Stimulated activated CD4-positive, alpha-beta T cell treated with anti-CD3 and anti-CD28 coated beads, Interleukin-15, amount 100 ng/mL, for 1 hour (primary cell): ENCODE measurements around the gene LPAR3.
"Not testable (repeated sequence)": the region's sequence is repeated elsewhere in the genome, so short reads cannot be mapped to it uniquely, and the experiment has no call there.

ENCODE experiments used
- DNase-seq, 2 donors: peaks; one replicate each; pipeline ENCODE4 v3.0.0-alpha.2; 2020; ENCODE audit warnings: low read depth in 1 of 2, low spot score in 1 of 2

The LPAR3 gene, protein sequence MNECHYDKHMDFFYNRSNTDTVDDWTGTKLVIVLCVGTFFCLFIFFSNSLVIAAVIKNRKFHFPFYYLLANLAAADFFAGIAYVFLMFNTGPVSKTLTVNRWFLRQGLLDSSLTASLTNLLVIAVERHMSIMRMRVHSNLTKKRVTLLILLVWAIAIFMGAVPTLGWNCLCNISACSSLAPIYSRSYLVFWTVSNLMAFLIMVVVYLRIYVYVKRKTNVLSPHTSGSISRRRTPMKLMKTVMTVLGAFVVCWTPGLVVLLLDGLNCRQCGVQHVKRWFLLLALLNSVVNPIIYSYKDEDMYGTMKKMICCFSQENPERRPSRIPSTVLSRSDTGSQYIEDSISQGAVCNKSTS

DNA sequence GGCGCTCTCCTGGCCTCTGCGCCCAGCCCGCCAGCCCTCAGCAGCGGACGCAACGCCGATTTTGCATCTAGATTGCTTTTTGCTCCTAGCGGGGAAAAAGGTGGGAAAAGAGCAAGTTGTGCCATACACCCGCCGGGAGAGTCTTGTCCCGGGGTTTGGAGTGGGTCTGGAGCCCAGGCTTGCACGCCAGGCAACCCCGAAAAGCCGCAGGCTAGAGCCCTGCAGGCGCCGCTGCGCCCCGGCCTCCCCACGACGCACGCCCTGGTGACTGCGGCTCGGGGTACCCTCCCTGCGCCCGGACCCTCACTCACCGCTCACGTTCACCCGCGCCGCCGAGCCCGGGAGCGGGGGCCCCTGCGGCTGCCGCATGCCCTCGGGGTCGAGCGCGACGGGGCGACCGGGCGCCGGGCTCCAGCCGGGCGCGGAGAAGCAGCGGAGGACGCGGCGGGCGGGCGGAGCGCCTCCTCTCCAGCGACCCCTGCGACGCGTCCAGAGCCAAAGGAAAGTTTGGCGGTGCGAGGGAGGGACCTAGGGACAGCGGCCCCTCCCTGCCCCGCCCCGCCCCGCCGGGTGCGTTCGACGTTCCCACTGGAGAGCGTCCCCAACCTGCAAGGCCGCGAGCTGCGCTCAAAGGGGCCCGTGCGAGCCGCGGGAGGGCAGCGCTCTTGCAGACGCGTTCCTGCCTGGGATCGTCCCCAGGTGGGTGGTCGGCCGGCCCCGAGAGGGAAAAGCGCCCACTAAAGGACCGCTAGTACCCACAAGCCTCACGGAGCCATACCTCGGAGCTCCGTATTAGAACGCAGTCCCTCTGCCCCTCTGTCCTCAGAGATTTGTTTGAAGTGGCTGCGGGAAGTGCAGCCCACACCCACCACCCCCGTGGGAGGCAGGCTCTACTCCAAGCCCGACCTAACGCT is at the start of gene LPAR3:
LPAR3 (minus strand) TSS at position 502 of the 914 bp plus-strand sequence. CDS start 27,086 bp downstream, outside the sequence.
- DNase-seq: no peak

DNA sequence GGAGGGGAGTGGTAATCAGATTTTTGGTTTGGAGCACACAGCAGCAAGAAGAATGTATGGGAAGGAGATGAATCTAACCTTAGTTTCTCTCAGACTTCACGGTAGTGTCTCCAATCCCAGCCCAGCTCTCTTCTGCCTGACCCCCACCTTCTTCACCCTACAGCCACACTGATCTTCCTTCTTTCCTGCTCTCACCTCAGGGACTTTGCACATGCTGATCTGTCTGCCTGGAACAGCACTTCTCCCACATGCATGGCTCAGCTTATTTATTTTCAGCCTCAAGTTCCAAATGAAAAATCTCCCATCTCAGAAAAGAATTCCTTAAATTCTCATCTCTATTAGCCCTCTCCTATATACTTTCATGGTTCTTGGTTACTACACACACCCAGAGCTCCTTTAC is 48.8 kb upstream of the LPAR3 start:
- DNase-seq: no peak

DNA sequence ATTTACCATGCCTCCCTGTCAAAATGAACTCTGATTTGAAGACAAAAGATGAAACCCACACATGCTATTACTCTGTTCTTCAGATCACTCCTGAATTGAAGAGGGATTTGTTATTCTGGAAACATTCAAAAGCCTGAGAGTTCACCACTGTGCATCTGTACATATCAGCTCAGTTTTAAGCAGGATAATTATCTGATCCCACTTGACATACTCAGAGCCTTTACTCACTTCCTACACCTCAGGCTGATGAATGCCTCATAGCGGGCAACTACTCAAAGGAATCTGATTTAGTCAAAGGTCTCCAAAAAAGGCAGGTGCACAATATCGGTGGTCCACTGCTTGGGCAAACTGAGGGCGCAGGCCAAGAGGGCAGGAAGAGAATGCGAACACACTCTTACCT is 47.5 kb upstream of the LPAR3 start:
- no peak for DNase-seq

DNA sequence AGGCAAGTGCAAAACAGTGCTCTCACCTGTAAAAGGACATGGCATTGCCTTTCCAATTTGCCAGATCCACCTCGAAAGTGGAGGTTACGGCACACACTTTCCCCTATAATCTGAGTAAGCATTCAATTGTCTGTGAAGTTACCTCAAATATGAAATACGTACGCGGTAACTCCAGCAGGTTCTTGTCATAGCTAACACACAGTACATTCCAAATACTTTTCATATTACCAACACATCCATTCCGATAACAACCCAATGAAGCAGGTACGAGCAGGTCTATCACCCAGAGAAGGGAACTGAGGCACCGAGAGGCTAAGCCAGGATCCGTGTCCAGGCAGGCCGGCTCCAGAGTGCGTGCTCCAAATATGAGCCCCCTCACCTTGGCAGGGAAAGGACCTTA is 46.8 kb upstream of the LPAR3 start:
- no peak for DNase-seq

DNA sequence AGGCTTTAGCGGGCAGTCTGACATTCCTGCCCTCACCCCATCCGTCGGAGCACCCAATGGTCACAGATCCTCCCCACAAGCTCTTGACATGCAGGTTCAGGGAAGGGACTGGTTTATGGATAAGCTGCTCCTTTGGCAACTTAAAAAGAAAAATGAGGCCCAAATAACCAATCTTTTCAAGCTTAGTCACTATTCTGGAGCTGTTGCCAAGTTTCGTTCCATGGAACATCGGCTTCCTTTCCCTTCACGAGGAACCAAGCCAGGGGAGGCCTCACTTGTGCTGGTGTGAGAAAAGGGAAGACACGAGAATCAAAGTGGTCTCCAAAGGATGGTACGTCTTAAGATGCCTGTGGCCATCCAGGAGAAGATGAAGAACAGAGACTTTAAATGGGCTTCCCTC is 46.1 kb upstream of the LPAR3 start:
- DNase-seq: no peak

DNA sequence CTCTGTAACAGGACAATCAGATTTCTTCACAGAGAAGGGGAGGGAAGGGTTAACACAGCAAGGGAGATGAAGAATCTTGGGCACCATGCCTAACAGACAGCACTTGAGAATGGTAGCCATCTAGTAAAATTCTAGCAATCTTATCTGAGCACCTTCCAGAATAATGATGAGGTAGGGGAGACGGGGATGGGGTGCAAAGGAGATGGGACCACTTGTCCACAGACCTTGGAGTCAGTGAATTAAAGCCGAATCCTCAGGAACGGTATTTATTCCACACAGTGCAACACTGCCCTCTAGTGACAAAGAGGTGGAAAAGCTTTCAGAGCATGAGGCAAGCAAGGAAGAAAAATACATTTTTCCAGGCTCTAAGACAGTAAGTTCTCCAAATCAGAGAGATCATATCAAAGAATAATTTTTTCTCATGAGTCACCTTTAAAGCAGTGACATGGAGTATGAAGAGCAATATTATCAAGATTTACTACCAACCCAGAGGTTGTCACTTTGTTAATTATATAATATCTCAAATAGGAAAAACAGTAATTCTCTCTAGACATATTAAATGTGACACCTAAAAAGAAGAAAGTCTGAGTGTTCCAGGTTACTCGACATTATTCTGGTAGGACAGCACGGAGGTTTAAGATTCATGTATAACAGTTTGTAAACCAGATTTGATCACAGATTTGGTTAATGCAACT is 43.3 kb upstream of the LPAR3 start:
- no peak for DNase-seq

DNA sequence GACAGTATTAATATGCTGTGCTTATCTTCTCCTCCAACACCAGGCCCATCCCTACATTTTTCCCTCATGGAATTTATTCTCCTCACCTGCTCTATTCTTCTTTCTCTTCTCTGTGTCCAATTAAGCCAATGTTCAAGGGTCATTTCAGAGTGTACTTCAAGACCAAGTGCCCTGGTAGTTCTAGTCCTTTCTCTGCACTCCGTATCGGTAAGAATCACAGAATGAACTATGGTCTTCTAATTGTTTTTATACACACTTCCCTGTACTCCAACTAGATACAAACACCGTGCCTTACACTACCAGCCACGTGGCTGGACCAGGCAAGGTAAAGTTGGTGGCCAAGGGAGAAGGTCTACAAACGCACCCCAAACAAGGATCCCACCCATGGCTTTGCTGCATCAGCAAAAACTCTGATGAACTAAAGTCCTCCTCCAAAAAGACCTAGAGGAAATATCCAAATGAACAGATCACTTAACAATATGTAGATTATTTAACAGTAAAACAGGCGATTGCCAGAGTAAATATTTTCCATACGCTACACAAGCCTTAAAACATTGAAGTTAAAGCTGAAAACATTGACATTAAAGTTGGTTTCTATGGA is 40.1 kb upstream of the LPAR3 start:
- no peak for DNase-seq

DNA sequence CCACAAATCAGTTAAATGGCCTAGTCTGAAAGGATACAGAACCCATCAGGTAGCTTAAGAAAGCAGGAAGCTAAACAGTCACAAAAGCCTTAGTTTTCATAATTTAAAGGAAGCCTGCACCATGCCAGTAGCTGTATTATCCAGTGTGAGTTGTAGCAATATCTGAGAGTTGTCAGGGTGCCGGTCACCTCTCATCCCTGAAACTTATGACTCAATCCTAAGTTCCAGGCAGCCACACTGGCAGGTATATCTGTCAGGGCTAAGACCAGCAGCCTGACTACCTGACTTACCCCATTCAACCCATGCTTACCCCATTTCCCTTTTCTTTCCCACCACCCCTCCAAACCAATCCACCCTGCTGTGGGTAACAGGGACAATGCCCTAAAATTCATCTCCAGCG is 37.8 kb upstream of the LPAR3 start:
- DNase-seq: no peak

DNA sequence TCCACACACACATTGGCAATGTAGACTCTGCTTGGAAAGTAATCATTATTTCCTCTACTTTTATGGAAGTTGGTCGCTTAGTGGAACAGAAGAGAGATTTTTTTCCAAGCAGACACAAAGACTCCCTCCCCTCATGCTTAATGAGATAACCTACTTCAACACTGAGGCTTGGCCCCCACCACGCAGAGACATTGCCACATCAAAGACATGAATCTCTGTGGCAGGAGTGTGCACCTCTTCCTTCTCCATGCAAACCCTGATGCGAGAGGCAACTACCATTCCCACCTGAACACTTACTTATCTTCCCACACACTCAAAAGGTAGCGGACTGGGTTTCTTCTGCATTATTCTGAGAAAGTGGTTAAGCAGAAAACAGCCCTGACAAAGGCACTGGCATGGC is 37.3 kb upstream of the LPAR3 start:
- DNase-seq: no peak

DNA sequence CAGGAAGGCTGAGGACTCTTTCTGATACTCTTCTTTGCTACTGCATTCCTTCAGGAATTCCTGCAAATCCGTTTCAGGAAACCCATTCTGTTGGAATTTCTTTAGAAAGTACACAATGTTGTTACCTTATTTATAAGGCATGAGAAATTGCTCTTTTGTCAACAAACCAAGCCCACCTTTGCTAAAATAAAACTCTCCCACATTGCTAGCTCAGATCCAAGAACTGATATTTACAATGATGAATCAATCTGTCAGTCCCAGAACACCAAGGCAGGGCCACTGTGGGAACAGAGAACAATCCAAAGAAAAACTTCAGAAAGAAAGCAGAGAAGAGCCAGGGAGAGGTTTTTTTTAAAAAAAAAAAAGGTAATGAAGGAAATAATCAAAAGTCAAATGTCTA is 36.6 kb upstream of the LPAR3 start:
- DNase-seq: no peak

DNA sequence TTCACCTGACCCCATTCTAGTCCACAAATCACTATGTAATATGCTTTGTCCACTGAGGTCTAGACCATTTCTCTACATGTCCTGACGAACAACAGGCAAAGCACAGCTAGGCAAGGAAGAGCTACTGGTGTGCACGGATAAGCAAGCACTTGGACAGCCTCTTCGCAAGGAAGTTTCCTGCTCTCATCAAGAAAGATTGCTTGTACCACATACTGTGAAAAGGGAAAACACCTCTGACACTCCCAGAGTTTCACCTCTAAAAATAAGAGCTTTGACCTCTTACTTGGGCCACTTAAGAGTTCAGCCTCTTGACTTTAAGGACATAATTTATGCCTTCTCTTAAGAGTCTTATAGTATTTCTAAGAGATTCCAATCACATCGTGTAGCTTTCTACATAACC is 36.0 kb upstream of the LPAR3 start:
- DNase-seq: no peak

DNA sequence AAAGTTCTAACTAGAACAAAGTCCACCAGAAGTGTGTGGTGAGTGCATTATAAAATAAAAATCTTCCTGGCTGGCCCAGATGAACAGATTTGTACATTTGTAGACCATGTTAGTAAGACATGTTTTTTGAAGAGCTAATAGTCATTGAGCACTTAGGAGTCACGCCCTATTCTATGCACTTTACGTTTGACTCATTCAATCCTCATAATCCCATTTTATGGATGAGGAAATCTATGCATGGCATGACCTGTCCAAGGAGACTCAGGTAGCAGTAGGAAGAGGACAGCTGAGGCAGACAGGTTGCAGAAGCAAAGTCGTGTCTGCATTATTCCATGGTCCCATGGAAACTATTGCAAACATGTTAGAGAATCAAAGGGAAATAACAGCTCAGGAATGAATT is 30.3 kb upstream of the LPAR3 start:
- no peak for DNase-seq

DNA sequence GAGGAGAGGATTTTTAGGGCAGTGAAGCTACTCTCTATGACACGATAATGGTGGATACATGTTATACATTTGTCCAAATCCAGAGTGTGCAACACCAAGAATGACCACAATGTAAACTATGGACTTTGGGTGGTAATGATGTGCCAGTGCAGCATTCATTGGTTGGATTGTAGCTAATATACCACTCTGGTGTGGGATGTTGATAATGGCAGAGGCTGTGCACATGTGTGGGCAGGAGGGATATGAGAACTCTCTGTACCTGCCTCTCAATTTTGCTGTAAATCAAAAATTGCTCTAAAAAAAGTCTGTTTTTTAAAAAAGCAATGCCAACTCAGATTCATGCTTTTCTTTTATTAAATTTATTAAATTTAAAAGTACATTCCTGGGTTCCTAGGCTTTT is 27.2 kb upstream of the LPAR3 start:
- DNase-seq: no peak

DNA sequence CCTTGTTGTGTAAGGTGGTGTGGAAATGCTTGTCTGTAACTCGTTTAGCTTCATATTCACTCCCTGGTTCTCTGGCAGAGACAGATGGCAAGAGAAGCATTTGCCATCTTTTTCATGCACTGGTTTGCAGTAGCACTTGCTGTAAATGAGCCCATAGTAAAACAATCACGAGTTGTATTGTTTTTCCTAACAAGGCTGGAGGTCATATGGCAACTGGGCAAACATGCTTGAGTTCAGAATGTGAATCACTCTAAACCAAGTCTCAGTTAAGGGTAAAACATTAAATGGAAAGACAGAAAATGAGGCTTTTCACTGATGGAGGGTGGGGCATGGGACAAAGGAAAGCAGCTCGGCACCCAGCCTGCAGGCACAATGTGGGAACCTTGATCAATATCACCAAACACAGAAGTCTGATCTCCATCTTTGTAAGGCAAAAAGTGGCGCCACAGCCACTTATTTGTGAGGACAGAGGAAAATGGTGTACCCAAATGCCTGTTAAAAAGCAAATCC is 26.5 kb upstream of the LPAR3 start:
- no peak for DNase-seq

DNA sequence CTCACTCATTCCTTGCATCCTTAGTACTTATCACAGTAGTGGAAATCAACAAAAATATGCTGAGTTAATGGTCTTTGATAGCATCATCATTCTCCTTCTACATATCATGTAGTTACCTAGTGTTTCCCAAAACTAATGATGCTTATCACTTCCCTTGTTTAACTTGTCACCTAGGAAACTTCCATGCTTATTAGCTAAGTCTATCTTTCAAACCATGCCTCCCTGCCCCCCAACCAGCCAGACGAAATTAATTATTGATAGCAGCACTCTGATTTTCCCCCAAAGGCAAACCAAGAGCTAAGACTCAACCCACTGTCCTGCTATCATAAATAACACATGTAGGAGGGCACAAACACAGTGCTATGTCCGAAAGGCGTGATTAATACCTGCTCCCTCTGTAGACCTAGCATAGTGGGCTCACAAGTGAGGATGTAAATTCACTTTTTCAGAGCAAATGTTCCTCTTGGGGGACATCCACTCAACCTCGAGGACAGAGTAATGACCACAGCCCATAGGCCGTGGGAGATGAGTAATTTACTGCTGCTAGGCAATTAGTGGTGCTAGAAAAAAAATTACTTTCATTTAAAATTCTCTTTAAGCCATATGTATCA is 25.8 kb upstream of the LPAR3 start:
- DNase-seq: no peak

DNA sequence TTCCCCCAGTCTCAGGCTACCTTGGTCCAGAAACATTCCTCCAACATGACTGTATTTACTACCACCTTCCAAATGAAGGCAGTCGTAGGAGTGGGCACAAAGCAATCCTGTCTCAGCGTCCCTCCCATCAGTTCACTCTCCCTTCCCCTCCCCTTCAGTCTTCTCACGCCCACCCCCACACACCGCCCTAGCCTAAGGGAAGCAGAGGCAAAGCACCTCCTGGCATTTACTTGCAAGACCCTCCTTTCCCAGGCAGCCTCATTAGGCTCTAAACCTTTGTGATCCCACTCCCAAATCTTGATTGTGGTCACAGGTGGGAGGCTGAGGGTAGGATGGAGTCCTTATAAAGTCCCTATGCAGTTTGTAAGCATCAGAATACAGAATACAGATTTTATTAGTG is 23.9 kb upstream of the LPAR3 start:
- DNase-seq: no peak

DNA sequence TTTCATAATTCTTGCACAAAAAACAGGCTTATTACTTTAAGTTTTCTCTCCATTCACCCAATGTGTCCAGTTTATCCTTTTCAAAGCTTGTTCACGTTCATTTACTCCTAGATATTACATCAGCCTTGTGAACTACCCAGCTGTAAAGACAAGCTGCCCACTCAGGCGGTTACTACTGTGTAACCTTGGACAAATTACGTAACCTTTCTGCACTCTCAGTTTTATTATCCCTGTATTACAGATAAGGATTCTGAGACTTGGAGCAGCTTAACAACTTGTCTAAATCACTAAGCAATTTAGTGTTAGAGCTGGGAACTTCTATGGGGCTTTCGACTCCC is 20.5 kb upstream of the LPAR3 start:
- DNase-seq: no peak

DNA sequence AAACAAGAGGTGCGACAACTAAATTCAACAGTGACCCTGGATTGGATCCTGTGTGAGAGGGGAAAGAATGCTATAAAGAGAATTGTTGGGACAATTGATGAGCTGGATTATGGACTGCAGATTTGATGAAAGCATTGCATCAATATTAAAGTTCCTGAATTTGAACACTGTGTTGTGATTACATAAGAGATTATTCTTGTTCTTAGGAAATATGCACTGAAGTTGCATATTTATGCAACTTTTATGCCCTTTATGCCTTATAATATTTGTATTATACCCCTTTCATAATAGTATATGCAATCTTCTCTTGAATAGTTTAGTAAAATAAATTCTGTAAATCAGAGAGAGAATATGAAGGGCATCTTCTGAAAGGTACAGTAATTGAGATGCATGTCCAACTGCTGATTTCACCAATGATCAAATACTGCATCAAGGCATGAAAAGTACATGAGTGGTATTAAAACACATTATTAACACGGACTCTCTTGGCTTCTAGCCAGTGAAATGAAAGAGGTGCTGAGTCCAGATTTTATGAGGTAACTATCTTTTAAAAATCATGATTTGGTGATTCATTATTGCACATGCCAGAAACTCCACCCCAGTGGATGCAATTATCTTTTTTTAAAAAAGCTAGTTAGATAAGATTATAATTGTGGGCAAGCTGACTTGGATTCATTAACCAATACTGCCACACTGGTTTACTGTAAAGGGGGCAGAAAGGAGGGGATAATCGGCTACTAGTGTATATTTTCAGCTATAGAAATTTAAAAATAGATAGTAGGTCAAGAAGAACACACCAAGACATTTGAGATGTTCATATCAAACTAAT is 19.9 kb upstream of the LPAR3 start:
- DNase-seq: no peak

DNA sequence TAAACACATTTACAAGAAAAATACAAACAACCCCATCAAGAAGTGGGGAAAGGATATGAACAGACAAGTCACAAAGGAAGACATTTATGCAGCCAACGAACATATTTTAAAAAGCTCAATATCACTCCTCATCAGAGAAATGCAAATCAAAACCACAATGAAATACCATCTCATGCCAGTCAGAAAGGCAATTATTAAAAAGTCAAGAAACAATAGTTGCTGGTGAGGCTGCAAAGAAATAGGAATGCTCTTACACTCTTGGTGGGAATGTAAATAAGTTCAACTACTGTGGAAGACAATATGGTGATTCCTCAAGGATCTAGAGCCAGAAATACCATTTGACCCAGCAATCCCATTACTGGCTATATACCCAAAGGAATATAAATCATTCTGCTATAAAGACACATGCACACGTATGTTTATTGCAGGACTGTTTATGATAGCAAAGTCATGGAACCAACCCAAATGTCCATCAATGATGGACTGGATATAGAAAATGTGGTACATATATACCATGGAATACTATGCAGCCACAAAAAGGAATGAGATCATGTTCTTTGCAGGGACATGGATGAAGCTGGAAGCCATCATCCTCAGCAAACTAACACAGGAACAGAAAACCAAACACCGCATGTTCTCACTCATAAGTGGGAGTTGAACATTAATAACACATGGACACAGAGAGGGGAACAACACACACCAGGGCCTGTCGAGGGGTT is 15.9 kb upstream of the LPAR3 start:
- not testable (repeated sequence) for DNase-seq
